IPS-NIHi7 (cell line): Measurements from ENCODE around the gene ERI3.

Source experiments
- DNase-seq: peaks from one replicate; pipeline ENCODE4 v3.0.0; 2012; ENCODE audit warnings: mixed read lengths; ENCODE audit errors: extremely low spot score

Gene ERI3

DNA sequence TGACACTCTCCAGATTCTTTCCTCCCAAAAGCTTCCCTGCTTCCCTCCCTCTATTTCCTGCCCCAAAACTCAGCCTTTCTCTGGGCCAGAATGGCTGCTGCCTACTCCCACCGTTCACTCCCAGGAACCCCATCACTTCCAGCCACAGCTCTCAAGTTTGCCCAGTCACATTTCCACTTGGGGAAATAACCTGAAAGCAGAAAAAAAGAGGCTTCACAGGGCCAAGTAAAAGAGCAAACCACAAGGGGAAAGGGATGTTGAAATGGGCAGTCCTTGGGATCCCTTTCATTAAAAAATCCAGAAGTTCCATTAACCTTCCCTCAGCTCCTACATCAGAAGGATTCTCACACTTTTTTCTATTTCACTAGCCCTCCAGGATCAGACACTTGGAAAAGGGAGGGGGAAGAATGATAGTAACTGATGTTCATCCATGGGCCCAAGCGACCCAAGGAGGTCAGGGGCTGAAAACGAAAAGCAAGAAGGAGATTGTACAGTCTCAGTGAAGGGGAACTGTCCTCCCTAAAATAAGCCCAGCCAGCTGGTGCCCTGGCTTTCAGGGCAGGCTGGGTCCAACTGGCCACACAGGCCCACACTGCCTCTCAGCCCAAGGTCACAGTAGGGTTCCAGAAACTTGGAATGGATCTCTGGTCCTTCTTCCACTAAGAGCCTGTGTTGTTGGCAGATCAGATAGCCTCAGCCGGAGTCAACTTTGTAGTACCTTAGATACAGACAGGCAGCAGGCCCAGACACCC lies 92.1 kb downstream of the ERI3 start:
- no peak for DNase-seq

DNA sequence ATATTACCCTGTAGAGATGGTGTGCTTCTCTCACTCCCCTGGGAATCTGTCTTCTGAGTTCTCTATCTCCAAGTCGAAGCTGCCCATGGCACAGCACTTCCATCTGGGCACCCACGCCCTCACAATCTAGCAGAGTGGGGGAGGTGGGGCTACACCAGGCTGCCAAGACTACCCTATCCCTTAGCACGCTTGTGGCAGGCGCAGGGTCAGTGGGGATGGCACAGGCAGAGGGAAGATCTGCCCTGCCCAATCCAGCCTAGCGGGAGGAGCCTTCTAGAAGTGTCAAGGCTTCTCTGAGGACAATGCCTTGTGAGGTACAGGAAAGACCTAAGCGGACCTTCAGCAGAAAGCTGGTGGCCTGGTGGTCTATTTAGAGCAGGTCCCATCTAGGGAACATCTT lies 92.6 kb downstream of the ERI3 start:
- no peak for DNase-seq

DNA sequence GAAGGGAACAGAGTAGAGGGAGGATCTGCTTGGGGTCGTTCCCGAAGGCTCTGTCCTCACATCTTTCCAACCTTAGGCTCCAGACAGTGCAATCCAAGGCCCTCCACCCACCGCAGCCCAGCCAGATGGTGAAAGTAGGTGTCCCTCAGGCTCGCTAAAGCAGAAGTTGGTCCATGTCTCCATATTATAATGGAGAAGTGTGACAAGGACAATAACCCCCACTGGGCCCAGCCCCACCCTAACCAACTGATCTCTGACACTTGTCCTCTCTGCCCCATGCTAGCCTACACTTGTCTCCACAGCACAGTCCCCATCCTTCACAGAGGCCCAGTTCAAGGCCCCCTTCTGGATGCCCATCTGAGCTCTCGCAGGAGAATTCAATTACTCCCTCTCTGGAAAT lies 93.1 kb downstream of the ERI3 start:
- DNase-seq: no peak

DNA sequence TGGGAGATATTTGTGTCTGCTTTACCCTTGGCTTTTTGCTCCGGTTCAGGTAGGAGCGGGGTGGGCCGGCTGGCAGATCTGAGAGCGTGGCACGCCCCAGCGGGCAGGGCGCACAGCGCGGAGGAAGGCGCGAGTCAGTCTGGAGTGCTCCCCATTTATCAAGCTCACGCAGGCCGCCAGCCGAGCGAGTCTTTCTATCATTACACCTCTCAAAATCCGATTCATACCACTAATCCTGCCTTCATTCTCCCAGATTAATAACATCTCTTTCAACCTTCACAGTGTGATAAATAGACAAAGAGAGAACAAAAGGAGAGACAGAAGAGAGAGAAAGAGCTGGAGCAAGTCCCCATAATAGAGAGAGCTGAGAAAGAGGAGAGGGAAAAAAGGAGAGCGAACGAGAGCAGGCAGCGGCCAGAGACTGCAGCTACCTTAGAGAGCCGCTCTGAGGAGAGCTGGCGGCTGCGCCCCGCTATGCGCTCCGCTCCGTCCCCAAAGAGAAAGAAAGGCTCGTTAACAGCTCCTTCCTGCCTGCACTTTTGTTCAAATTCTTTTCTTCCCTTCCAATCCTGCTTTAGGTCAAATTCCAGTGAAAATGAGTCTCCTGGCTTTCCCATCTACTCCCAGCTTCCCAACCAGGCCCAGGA lies 93.8 kb downstream of the ERI3 start:
- DNase-seq: peak; percentile 39

DNA sequence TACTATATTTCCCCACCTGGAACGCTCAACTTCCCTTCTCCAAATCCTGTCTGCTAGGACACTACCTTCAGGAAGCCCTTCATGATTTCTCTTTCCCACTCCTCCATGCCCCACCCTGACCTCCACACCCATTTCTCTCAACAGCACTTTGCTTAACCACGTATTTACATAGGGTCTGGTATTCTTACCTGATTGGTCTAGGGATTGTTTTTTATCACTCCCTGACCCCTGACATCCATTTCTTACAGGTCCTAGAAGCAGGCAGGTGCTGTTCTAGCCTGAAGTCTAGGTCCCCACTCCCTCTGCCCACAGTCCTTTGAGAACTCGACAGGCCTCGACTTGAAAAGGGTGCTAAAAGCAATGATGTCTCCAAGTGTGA lies 94.3 kb downstream of the ERI3 start:
- no peak for DNase-seq

DNA sequence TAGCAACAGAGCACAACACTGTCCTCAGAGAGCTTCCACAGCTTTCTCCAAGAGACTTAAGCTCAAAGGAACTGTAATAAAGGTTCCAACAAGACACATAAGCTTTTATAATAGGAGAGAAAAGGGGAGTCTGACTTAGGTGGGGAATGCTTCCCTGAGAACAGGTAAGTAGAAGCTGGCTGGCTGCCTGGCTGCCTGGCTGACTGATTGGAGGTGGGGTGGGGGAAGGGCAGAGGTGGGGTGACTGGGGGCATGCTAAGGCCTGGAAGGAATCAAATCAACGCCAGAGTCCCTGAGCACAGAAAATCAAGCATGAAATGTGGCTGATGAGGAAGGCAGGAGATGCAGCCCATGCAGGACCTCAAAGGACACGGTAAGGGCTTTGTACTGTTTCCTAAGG lies 96.0 kb downstream of the ERI3 start:
- DNase-seq: no peak

DNA sequence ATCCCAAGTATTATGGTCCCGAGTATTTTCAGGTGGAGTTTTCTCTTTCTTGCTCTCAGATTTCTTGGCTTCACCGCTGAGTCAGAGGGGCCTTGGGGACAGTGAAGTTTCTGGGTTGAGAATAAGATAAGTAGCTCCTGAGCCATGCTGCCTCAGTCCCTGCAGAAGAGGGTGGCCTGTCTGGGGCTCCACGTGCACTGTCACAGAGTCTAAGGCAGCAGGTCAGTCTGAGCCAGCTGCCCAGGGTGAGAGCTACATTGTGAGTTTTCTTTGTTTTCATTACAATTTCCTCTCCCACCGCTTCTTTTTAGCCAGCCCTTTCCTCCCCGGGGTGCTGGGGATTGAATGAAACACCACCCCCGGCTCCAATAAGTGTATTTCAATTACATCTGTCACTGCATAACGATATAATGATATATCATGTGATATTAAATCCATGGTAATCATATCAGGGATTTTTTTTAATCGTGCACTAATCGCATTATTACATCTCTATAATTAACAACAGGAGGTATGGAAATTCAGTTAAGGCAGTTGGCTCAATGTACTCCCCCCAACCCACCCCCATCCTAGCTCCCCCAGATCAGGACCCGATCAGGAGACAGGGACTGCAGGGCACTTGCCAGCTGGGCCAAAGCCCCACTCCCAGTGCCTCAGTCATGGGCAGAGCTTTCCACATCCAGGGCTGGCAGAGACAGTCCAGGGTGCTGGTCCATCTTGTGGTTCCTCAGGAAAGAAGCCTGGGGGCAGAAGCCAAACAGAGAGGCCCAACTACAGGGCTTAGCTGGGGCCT lies 98.1 kb downstream of the ERI3 start:
- no peak for DNase-seq

DNA sequence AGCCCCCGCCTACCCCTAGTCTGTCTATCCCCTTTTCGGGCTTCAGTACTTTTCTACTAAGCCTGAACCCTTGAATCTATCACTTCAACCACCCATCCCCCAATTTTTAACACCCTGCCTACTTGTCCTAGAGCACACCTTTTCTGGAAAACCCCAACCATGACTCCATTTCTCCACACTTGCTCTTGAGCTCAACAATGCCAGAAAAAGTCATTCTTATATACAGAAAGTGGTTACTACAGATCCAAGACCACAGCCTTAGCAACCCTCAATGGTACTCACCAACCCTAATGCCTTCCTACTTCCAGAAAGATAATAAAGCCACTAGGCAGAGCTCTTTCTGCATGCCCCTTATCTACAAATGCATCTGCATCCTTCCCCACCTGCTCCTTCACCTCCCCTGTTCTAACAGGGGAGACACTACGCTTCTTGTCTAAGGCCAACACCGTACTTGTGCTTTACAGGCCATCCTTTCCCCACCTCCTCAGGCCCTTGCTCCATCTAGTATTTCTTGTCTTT lies 100.6 kb downstream of the ERI3 start:
- no peak for DNase-seq

DNA sequence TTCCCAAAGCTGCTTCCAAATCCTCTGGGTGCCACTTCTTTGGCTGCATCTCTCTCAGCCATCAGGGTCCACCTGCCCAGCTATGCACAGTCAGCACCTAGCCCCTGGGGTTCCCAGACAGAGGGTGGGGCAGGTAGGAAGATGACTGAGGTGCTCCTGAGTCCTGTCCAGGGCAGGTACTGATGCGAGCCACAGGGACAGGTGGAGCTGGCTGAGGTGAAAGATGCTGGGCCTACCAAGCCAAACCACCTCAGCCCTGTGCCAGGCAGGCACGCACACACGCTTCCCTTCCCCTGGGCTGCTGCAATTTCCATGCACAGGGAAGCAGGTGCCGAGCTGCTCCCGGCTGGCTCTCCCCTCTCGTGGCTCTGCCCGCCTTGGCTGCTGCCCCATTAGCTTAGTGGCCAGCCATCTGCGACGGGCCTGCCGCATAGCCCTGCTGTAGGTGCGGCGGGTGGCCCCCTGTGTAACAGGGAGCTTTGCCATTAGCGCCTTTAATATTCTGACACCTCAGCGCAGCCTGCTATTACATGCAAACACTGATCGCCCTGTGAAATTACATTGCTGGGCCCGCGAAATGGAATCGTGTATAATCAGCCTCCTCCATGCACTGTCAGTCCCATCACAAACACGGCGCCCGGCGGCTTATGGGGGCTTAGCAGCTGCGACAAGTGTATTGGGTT lies 102.9 kb downstream of the ERI3 start:
- DNase-seq: no peak

DNA sequence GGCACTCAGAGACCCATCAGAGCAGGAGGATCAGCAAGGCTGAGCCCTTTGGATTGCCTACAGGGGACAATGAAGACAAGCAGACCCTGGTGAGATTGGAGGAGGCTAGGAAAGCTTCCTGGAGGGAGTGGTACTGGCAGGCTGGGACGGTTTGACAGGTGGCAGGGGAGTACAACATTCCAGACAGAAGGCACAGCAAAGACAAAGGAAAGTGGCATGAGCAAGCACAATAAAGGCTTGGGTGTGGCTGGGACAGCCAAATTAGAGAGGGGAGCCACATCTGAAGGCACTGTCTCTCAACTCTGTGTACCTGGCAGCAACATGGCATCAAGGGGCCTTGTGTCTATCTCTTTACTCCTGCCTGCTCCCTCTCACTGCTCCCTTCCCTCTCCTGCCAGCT lies 103.6 kb downstream of the ERI3 start:
- no peak for DNase-seq

DNA sequence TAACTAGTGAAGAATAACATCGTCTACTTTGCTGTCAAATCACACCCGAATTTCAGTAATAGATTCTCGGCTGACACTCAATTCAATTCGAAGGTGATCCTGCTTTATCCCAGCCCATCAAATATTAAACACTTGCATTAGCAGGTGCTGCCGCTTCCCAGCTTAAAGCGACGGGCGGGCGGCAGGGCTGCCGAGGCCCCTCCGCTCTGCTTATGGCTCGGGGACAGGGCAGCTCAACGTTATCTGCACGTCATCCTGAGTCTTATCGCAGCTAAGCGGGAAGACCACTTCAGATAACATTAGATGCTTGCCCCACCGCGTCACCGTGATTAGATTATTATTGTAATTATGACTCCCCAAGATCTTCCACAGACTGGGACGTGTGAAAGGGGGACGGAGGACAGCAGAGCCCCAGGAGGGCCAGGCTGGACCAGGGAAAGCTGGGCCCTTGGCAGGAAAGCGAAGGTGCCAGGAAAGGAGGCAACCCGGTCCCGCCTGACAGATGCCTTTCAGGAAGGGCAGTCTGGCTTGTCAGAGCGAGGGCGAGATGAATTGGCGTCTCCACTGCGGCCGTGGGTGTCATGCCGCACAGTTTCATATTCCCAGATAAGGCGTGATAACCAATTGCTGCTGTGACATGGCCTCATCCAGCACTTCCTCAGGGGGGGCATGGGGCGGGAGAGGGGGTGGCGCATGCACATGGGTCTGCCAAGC lies 104.8 kb downstream of the ERI3 start:
- DNase-seq: no peak

DNA sequence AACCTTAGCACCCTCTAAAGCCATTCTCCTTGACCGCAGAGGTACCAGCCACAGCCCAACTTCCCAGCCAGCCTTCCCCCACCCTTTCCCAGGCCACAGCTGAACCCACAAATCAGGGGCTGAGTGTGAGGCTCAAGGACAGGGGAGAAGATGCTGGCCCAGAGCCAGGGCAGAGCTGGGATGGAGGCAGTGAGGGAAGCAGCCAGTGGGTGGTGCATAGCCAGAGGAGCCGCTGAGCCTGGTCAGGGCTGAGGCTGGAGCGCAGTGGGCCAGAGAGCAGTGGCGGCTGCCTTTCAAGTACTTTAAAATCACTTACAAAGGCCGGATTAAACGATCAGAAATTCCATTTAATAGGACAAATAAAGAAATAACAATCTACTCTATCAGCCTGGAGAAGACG lies 105.5 kb downstream of the ERI3 start:
- peak; percentile 51 for DNase-seq

DNA sequence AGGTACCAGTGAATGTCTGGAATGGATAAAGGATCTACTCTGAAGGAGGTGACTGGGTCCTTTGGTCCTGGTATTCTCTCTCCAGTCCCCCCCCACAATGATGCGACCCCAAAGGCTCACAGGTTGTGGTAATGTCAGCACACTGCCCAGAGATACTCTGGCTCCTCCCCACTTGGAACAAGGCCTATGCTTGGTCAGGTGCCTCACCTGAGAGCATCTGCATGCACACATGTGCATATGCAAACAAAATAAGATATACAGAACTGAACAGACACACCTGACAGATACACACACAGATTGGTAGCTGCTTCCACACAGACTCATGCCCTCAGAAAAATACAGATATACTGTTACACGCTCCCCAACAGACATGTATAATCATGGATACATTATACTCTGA lies 108.3 kb downstream of the ERI3 start:
- no peak for DNase-seq

DNA sequence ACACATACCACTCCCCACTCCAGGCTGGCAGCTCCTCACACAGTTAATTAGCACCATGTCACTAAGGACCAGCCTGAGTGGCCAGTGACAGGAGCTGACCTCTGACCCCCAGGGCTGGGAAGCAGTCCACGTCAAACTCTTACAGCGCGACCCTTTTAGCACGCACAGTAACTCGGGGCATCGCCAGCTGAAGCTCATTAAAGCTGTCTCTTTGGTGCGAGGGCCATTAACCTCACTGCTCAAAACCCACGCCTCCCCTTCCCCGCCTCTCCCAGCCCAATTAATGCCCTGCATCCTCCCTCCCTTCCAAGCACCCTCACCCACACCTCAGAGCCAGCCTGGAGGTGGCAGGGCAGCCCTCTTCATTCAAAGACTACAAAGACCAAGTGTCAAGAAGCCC lies 110.1 kb downstream of the ERI3 start:
- DNase-seq: no peak

DNA sequence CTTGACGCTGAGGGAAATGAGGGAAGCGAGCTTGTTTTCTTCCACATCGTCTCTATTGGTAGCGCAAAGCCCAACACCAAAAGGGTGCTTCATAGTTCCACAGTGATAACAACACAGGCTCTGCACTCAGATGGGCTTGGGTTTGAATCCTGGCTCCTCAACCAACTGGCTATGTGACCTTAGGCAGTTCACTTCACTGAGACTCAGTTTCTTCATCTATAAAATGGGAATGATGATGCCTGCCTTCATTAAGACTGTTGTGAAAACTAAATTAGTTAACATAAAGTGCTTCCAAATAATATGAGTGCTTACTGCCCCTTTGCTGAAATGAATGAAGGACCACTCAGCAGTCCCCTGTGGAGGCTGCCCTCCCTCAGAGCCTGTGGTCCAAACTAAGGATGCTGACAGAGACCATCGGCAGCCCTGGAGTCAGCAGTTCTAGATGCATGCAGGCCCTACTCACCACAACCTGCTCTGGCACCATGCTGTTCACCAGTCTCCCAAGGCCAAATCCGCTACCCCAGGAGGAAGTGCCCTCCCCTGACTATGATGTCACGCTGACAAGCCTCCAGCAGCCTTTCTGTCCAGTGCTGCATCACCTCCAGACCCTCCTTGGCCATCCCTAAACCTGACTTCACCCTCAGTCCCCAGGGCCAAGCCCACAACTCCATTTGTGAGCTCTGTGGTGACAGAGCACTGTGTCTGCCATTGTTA lies 111.1 kb downstream of the ERI3 start:
- DNase-seq: no peak

DNA sequence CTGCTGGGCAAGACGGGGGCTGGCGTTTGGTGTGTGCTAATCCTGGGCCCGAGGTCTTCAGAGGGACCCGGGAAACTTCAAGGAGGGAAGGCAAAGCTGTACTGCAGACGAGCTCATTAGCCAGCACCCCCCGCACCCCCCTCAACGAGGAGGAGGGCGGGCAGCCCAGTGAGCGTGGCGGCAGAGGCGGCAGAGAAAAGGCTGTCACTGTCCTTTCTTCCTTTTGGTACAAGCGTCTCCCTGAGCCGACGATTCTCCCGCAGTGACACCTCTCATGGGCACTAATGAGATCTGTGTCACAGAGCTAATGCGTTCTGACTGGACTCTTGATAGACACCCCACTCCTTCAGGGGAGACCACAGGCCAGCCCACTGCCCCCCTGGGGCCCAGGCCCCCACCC lies 112.3 kb downstream of the ERI3 start:
- no peak for DNase-seq

DNA sequence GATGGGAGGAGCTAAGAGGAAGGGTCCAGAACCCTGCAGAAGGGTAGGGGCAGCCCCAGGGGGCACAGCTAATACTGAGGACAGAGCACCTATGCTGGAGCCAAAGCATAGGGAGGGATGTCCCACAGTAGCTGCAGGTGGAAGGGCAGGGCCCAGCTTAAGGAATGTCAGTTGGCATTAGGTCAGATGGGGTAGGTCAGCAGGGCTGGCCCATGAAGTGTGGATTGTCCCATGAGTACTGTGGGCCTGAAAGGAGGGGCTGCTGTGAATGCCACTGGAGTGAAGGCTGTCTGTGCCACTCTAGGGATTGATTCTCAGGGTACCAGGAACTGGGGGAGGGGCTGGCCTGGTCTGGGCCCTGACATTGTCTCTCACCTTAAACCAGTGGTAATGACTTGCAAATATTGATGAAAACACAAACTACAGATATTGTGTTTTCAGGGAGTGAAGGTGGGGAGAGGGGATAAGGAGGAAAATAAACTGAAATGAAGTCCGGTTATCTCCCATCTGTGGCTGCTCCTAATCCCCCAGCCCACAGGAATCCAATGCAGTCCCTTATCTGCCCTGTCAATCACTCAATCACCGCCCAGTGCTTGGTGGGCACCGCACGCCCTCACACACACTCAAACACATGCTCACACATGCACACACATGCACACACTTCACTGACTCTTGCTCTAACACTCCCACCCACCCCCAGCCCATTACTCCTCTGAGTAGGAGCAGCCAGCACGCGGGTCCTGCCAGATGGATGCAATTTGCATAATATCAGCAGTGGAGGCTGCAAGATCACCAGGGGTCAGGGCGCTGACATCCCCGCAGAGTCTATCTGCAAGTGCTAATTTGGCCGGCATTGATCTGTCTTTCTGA lies 114.0 kb downstream of the ERI3 start:
- no peak for DNase-seq

DNA sequence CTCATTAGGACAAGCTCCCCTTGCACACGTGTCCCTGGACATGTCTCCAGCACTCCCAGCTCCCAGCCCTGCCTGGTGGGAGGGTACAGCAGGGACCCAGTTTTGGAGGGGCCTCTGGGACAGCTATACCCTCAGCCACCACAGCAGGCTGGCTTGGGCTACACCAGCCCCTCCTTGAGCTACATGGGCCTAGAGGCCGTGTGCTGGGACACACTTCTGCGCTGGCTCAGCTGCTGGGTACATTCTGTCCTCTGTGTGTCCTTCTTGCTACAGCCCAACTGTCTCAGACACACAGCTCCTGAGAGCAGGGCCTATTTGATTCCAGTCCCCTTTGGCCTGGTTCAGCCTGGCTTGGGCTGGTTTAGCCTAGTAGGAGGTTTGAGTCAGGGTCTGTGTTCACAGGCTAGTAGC lies 115.1 kb downstream of the ERI3 start:
- no peak for DNase-seq

DNA sequence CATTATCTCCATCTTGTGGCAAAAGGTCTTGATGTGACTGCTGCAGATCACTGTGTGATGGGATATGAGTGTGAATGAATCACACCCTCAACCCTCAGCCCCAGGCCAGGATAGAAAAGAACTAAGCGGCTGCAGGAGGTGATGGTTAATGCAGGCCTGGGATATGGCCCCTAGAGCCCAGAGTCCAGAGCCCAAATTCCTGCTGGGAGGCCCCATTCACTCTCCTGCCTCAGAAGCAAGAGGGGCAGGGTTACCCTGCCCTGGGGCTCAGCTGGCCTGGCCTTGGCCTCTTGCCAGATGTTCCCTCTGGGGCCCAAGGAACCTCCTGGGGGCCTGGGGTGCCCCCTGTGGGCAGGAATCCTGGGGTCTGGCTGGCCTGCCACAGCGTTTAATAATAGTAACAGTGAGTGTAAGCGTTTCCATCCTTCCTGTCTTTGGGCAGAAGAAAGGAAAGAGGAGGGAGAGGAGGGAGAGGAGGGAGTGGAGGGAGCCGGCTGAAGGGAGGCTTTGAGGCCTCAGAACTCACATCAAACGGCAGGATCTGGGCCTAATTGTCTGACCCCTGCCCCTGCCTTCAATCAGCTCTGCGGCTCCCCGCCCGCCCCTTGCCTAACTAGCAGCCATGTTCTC lies 115.6 kb downstream of the ERI3 start:
- peak; percentile 45 for DNase-seq
